GM12878 (cell line): ENCODE results near the gene TUBB1. TPM values are rescaled to one million over a fixed set of nuclear protein-coding genes. Genes with fewer than 3 reads are reported as not detected.

ENCODE experiments used
- ATF7 ChIP-seq: fragments of 450-650 bp; IDR thresholded peaks from 2 replicates; pipeline ENCODE4 v1.6.1; 2016; ENCODE audit warnings: low read depth, mild to moderate bottlenecking
- BMI1 ChIP-seq: fragments of 450-650 bp; IDR thresholded peaks from 2 replicates; pipeline ENCODE4 v1.6.1; 2016; ENCODE audit warnings: mild to moderate bottlenecking, moderate library complexity, borderline replicate concordance
- CBFB ChIP-seq: IDR thresholded peaks from 2 replicates; pipeline ENCODE4 v1.6.1; 2016; ENCODE audit warnings: antibody characterized with exemption, low read depth
- CTCF ChIP-seq, 3 experiments: IDR thresholded peaks in 2 of 3; conservative IDR thresholded peaks in 1 of 3; 2 replicates each; pipeline ENCODE4 v1.5.1; 2011; ENCODE audit warnings: low read depth in 3 of 3, low read length in 3 of 3, mild to moderate bottlenecking in 3 of 3, control low read depth in 2 of 3, moderate library complexity in 2 of 3, inconsistent platforms in 1 of 3, mixed read lengths in 1 of 3; ENCODE audit not compliant: control insufficient read depth in 2 of 3, insufficient read depth in 1 of 3; ENCODE audit errors: extremely low read depth in 1 of 3
- FOXM1 ChIP-seq: IDR thresholded peaks from 2 replicates; pipeline ENCODE4 v1.6.1; 2012; ENCODE audit warnings: low read depth, mild to moderate bottlenecking, inconsistent platforms, low read length, moderate library complexity
- HCFC1 ChIP-seq: fragments of 150-350 bp; IDR thresholded peaks from 2 replicates; pipeline ENCODE4 v1.6.1; 2014; ENCODE audit warnings: low read length
- HDAC6 ChIP-seq: fragments of 200-600 bp; sonication (generic); IDR thresholded peaks from one replicate; pipeline ENCODE4 v1.8.0; 2017; ENCODE audit warnings: antibody characterized with exemption; ENCODE audit not compliant: unreplicated experiment
- HDGF ChIP-seq: fragments of 450-650 bp; IDR thresholded peaks from 2 replicates; pipeline ENCODE4 v1.6.1; 2016; ENCODE audit warnings: antibody characterized with exemption
- KAT2A ChIP-seq: conservative IDR thresholded peaks from 2 replicates; pipeline ENCODE4 v1.6.1; 2011; ENCODE audit warnings: low read depth, low read length; ENCODE audit not compliant: control insufficient read depth
- KDM1A ChIP-seq: fragments of 200-600 bp; sonication (generic); IDR thresholded peaks from 2 replicates; pipeline ENCODE4 v1.6.1; 2016; ENCODE audit warnings: borderline replicate concordance
- MEF2A ChIP-seq: IDR thresholded peaks from 2 replicates; pipeline ENCODE4 v1.6.1; 2011; ENCODE audit warnings: low read depth, mild to moderate bottlenecking, low read length, moderate library complexity; ENCODE audit not compliant: insufficient read depth
- MYC ChIP-seq: IDR thresholded peaks from 2 replicates; pipeline ENCODE4 v1.6.1; 2011; ENCODE audit warnings: mild to moderate bottlenecking, low read length, moderate library complexity, inconsistent platforms; ENCODE audit not compliant: insufficient read depth, insufficient replicate concordance, insufficient read length, severe bottlenecking
- NR2C2 ChIP-seq: IDR thresholded peaks from 2 replicates; pipeline ENCODE4 v1.6.1; 2011; ENCODE audit warnings: borderline replicate concordance, low read depth; ENCODE audit not compliant: control insufficient read depth, insufficient read length
- PBX3 ChIP-seq: IDR thresholded peaks from 2 replicates; pipeline ENCODE4 v1.6.1; 2011; ENCODE audit warnings: mild to moderate bottlenecking, low read depth, low read length, moderate library complexity; ENCODE audit not compliant: insufficient replicate concordance
- RBBP5 ChIP-seq: fragments of 200-600 bp; sonication (generic); conservative IDR thresholded peaks from 2 replicates; pipeline ENCODE4 v1.6.1; 2016
- RELA ChIP-seq: fragments of 450-650 bp; IDR thresholded peaks from 2 replicates; pipeline ENCODE4 v1.8.0; 2014; ENCODE audit warnings: borderline replicate concordance; ENCODE audit not compliant: partially characterized antibody
- USF2 ChIP-seq: IDR thresholded peaks from 2 replicates; pipeline ENCODE4 v1.6.1; 2011; ENCODE audit warnings: low read depth, low read length, improper control_type of control experiment, borderline replicate concordance
- YY1 ChIP-seq: IDR thresholded peaks from 2 replicates; pipeline ENCODE4 v1.6.1; 2011; ENCODE audit warnings: low read depth, mild to moderate bottlenecking, low read length
- ZBTB33 ChIP-seq: fragments of 450-650 bp; IDR thresholded peaks from 2 replicates; pipeline ENCODE4 v1.6.1; 2017; ENCODE audit warnings: mild to moderate bottlenecking
- ZBTB4 ChIP-seq: fragments of 450-650 bp; formaldehyde crosslinking; IDR thresholded peaks from 2 replicates; pipeline ENCODE4 v1.4.0; 2022; ENCODE audit warnings: mild to moderate bottlenecking, moderate library complexity
- polyA plus RNA-seq, 11 experiments: library from polyadenylated mRNA; depleted of rRNA in 4 of 11; unstranded in 6 of 11; stranded (reverse) in 5 of 11; fragments of >200 nt; fragmentation: Nextera tagmentation in 4 of 11; fragmentation: Illumina TruSeq in 1 of 11; extraction: Ambion mirVana in 4 of 11; extraction: Trizol in 1 of 11; gene quantifications; 1 replicate in 1 of 11; 2 replicates in 10 of 11; pipeline versions ENCODE4 v1.2.1 to v1.2.3, GENCODE V29; 2011 to 2016; ENCODE audit warnings: inconsistent platforms in 2 of 11, missing spikeins in 2 of 11, low read depth in 1 of 11
- total RNA-seq, 4 experiments: library from RNA; depleted of rRNA in 3 of 4; stranded (reverse); fragments of >200 nt in 3 of 4; fragmentation: Illumina TruSeq in 1 of 4; extraction: Trizol in 1 of 4; gene quantifications; 2 replicates each; pipeline versions ENCODE4 v1.2.1 to v1.2.3, GENCODE V29; 2013 to 2021

The TUBB1 gene
- total and polyA plus RNA-seq, 10 of the 15 experiments (the other 5 are each of a cell fraction or from before 2014, with no cell fraction given), result 0.02 to 0.20 (median 0.06) TPM; not detected in 3

- no peak for TF ChIP-seq CBFB
- no peak for TF ChIP-seq FOXM1
- no peak for TF ChIP-seq USF2
- TF ChIP-seq ZBTB33, result no peak
- no peak for TF ChIP-seq HDAC6
- TF ChIP-seq NR2C2, result no peak
- no peak for TF ChIP-seq CTCF (IDR thresholded peaks at IDR 0.05 in 2 of 3, conservative IDR thresholded peaks at IDR 0.05 in 1 of 3; ENCODE audit: control insufficient read depth in 2 of 3, extremely low read depth in 1 of 3, insufficient read depth in 1 of 3, low read depth in 3 of 3, low read length in 3 of 3)
- TF ChIP-seq YY1, result peak; percentile 94
- peak; percentile 31; the same call in 1 of the 2 replicates for TF ChIP-seq HCFC1
- no peak for TF ChIP-seq MEF2A
- no peak for TF ChIP-seq RBBP5
- no peak for TF ChIP-seq KDM1A
- TF ChIP-seq PBX3, result no peak
- no peak for TF ChIP-seq BMI1
- TF ChIP-seq ZBTB4, result no peak
- TF ChIP-seq MYC, result peak; percentile 52
- no peak for TF ChIP-seq RELA
- TF ChIP-seq KAT2A, result no peak
- no peak for TF ChIP-seq HDGF
- TF ChIP-seq ATF7, result no peak
Observed at GRCh38 chr20:58980711-58981627, 38.3 kb upstream of the TUBB1 start, which contains the start of gene NELFCD (continued).
